HL-60 (cell line): ENCODE measurements around the gene DNAH12.
"Not testable (repeated sequence)": the region's sequence is repeated elsewhere in the genome, so short reads cannot be mapped to it uniquely, and the experiment has no call there.

Experiments used
- DNase-seq, 2 experiments: peaks; one replicate each; pipeline ENCODE4 v3.0.0-alpha.2; 2010 to 2020; ENCODE audit warnings: low read depth in 1 of 2, low spot score in 1 of 2
- H3K27ac ChIP-seq: fragments of 250-450 bp; sonication (Bioruptor Pico); replicated peaks from 2 replicates; pipeline ENCODE4 v1.5.1; 2020; ENCODE audit warnings: mild to moderate bottlenecking, moderate library complexity
- H3K27me3 ChIP-seq: fragments of 250-450 bp; sonication (Bioruptor Pico); 2 replicates; pipeline ENCODE4 v1.5.1; 2021; ENCODE audit warnings: mild to moderate bottlenecking, moderate library complexity; ENCODE audit not compliant: insufficient read depth, poor library complexity, severe bottlenecking
- H3K4me3 ChIP-seq: replicated peaks from 2 replicates; pipeline ENCODE4 v1.5.1; 2011; ENCODE audit warnings: mild to moderate bottlenecking, control low read depth, low read length; ENCODE audit not compliant: insufficient read depth
- GABPA ChIP-seq: IDR thresholded peaks from 2 replicates; pipeline ENCODE4 v1.6.1; 2012; ENCODE audit warnings: low read depth
- POLR2AphosphoS5 ChIP-seq: IDR thresholded peaks from 2 replicates; pipeline ENCODE4 v1.6.1; 2012; ENCODE audit warnings: low read depth
- REST ChIP-seq: IDR thresholded peaks from 2 replicates; pipeline ENCODE4 v1.6.1; 2012; ENCODE audit warnings: low read depth; ENCODE audit not compliant: insufficient replicate concordance
- SPI1 ChIP-seq: IDR thresholded peaks from 2 replicates; pipeline ENCODE4 v1.6.1; 2012; ENCODE audit warnings: low read depth, mild to moderate bottlenecking, borderline replicate concordance
- TF ChIP-seq, protein P1 (sequence below): IDR thresholded peaks from one replicate; pipeline ENCODE4 v1.5.1; 2011; ENCODE audit warnings: low read length, control low read depth, inconsistent platforms; ENCODE audit not compliant: insufficient read depth

DNAH12 gene

GRCh38 chr3:57446318-57446841 lies 97.8 kb downstream of the DNAH12 start:
- H3K4me3 ChIP-seq = no peak overlapping the region
- no peak for DNase-seq
- TF ChIP-seq POLR2AphosphoS5 (no peak), REST (no peak), SPI1 (no peak)
- TF ChIP-seq, protein P1, sequence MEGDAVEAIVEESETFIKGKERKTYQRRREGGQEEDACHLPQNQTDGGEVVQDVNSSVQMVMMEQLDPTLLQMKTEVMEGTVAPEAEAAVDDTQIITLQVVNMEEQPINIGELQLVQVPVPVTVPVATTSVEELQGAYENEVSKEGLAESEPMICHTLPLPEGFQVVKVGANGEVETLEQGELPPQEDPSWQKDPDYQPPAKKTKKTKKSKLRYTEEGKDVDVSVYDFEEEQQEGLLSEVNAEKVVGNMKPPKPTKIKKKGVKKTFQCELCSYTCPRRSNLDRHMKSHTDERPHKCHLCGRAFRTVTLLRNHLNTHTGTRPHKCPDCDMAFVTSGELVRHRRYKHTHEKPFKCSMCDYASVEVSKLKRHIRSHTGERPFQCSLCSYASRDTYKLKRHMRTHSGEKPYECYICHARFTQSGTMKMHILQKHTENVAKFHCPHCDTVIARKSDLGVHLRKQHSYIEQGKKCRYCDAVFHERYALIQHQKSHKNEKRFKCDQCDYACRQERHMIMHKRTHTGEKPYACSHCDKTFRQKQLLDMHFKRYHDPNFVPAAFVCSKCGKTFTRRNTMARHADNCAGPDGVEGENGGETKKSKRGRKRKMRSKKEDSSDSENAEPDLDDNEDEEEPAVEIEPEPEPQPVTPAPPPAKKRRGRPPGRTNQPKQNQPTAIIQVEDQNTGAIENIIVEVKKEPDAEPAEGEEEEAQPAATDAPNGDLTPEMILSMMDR = no peak
- H3K27me3 ChIP-seq = no peaks in the 10 kb centered on the region
- H3K27ac ChIP-seq = no peak overlapping the region

- no peak for DNase-seq
- no peaks in the 10 kb centered on the region for H3K27me3 ChIP-seq
- H3K27ac ChIP-seq = no peak overlapping the region
- TF ChIP-seq GABPA (no peak), REST (no peak), SPI1 (no peak), POLR2AphosphoS5 (no peak)
- TF ChIP-seq, protein P1 = no peak
- H3K4me3 ChIP-seq = no peak overlapping the region
Measured at GRCh38 chr3:57444469-57444868, 99.7 kb downstream of the DNAH12 start.

GRCh38 chr3:57440144-57440543 lies 104.0 kb downstream of the DNAH12 start:
- H3K27ac ChIP-seq, DNase-seq, H3K27me3 ChIP-seq, H3K4me3 ChIP-seq: not testable (repeated sequence)

DNA sequence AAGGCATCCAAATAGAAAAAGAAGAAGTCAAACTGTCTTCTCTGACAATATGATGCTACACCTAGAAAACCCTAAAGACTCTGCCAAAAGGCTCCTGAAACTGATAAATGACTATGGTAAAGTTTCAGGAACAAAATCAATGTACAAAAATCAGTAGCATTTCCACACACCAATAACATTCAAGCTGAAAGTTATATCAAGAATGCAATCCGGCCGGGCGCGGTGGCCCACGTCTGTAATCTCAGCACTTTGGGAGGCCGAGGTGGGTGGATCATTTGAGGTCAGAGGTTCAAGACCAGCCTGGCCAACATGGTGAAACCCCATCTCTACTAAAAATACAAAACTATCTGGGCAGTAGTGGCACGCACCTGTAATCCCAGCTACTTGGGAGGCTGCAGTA lies 105.7 kb downstream of the DNAH12 start:
- not testable (repeated sequence) for DNase-seq, H3K27me3 ChIP-seq, H3K27ac ChIP-seq, H3K4me3 ChIP-seq

- TF ChIP-seq GABPA = no peak
- TF ChIP-seq, protein P1 = no peak
- no peak overlapping the region for H3K4me3 ChIP-seq
- no peak for DNase-seq
- H3K27ac ChIP-seq = no peak overlapping the region
- H3K27me3 ChIP-seq = no peaks in the 10 kb centered on the region
Measured at GRCh38 chr3:57436195-57436761, 107.9 kb downstream of the DNAH12 start.
